ENCODE measurements around the gene NLRC5. TPM values are rescaled to one million over a fixed set of nuclear protein-coding genes. Genes with fewer than 3 reads are reported as not detected.

NLRC5 gene
- total RNA-seq, 3 donors from 2014 or later, result 110 to 127 (median 113) TPM

DNA sequence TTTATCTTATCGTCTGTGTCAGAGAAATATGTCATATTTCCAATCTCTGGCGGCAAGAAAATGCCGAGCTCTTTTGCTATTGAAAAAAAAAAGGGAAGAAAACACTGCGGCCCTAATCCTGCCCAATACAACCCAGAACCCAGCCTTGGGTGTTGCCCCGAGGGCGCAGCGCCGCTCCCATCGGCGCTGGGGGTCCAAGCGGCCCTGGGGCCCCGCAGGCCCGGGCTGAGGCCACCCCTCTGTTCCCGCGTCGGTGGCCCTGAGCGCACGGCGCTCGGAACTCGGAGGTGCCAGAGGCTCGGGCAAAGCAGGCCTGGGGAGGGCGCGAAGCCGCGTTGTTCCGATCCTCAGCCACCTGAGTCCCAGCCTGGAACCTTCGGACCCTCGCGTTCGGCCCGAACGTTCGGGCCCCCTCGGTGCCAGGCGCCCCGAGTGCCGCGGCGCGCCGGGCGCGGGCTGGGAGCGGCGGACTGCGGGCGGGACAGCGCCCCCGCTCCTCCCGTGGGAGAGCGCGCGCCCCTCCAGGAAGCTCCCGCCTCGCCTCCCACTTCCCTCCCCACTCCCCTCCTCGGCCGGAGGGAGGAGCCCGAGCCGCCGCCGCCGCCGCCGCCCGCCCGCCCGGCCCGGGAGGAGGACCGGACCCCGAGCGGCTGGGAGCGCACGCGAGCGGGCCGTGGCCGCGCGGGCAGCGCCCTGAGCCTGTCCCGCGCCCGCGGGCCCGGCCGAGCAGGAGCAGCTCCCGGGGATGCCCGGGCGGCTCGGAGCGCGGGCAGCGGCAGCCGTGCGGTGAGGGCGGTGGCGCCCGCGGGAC, 102.8 kb downstream of the NLRC5 start, which contains the start of gene CPNE2:
TSS of gene CPNE2 (plus strand) at position 609 of the 811 bp plus-strand sequence. CDS start 18,160 bp downstream, outside the sequence.
- TF ChIP-seq, protein P1, sequence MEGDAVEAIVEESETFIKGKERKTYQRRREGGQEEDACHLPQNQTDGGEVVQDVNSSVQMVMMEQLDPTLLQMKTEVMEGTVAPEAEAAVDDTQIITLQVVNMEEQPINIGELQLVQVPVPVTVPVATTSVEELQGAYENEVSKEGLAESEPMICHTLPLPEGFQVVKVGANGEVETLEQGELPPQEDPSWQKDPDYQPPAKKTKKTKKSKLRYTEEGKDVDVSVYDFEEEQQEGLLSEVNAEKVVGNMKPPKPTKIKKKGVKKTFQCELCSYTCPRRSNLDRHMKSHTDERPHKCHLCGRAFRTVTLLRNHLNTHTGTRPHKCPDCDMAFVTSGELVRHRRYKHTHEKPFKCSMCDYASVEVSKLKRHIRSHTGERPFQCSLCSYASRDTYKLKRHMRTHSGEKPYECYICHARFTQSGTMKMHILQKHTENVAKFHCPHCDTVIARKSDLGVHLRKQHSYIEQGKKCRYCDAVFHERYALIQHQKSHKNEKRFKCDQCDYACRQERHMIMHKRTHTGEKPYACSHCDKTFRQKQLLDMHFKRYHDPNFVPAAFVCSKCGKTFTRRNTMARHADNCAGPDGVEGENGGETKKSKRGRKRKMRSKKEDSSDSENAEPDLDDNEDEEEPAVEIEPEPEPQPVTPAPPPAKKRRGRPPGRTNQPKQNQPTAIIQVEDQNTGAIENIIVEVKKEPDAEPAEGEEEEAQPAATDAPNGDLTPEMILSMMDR (IDR thresholded peaks at IDR 0.05), result no peak
- H3K4me3 ChIP-seq, result peak within 1 kb of the TSS; percentile 80
- no peaks in the 10 kb centered on the region for H3K9me3 ChIP-seq
- H3K4me1 ChIP-seq (ENCODE audit: low read depth), result peaks cover 23% of the 10 kb centered on the region
- peak; percentile 64 to 84 (median 71) for DNase-seq
- ATAC-seq, result peak; percentile 78
- intact Hi-C loops (cut with DNase I, micrococcal nuclease), result no loop called here
- no peaks in the 10 kb centered on the region for H3K36me3 ChIP-seq (ENCODE audit: low read depth)

DNA sequence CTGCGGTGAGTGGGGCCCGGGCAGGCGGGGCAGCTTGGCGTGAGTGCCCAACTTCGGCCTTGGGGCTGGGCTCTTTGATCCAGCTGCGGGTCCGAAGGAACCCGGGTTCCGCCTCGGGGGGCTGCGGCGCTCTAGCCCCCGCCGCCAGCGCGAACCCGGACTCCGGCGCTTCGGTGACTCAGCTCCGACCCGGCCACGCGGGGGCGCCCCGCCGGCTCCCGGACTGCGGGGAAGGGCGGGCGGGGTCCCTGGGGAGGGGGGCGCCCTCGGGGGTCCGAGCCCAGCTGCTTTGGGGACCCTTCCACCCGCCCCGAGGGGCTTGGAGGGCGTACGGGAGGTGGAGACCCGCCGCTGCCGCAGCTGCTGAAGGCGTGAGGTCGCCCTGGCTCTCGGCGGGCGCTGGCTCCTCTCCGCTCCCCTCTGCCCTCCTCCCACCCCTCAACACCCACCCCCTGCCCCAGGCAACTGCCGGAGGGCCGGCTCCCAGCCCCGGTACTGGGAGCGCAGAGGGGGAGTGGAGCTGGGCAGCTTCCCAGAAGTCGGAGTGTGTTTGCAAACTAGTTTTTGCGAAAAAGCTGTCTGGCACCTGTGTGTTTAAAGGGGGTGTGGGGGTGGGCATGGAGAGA, 103.5 kb downstream of the NLRC5 start:
- peak; percentile 68 to 78 (median 69) for DNase-seq
- TF ChIP-seq, protein P1 (IDR thresholded peaks at IDR 0.05), result peak; percentile 68

DNA sequence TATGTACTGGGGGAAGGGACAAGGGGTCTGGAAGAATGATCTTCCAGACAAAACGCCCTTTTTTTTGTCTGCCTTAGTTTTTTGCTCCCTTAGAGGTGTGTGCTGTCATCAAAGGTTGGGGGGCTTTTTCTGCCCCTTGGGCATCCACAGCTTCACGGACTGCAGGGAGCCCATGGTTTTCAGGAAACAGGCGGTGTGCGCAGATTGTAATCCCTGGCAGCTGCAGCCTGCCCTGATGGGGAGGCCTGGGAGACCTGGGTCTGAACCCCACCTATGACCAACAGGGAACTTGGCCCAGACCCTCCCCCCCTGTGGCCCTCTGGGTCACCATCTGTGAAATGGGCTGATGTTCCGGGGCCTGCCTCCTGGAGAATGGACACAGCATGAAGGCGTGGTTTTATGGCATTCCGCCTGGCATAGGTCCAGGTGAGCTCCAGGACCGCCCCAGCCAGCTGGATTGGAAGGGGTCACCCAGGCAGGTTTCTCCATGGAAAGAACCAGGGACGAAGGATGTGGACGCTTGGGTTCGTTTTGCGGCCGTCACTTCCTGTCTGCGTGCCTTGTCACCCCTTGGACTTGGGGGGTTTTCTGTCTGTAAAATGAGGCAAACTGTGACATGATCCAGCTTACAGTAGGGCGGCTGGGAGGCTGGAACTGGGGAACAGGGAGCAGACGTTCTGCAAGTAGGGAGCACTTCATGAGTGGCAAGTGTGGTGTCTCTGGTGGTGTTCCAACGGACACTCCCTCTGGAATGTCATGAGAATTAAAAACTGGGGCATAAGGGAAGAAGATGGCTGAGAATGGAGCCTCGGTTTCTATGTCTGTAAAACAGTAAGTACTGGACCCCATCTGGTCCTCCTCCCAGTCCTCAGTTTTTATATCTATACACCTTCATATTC, 104.6 kb downstream of the NLRC5 start:
- H3K4me3 ChIP-seq, result no peak overlapping the region
- no peaks in the 10 kb centered on the region for H3K9me3 ChIP-seq
- intact Hi-C loops (cut with DNase I, micrococcal nuclease), result no loop called here
- H3K36me3 ChIP-seq (ENCODE audit: low read depth), result no peaks in the 10 kb centered on the region
- DNase-seq (peak; percentile 77 to 83 (median 79)), ATAC-seq (peak; percentile 49)
- H3K4me1 ChIP-seq (ENCODE audit: low read depth), result peaks cover 23% of the 10 kb centered on the region
- TF ChIP-seq, protein P1 (IDR thresholded peaks at IDR 0.05), result no peak

More for the DNA sequence above, 103.5 kb downstream of the NLRC5 start:
- Histone ChIP-seq H3K9me3 (no peaks in the 10 kb centered on the region), H3K4me3 (peak overlapping the region; percentile 80), H3K4me1 (ENCODE audit: low read depth) (peaks cover 23% of the 10 kb centered on the region), H3K36me3 (ENCODE audit: low read depth) (no peaks in the 10 kb centered on the region)
- intact Hi-C loops (cut with DNase I, micrococcal nuclease), result no loop called here
- ATAC-seq, result peak; percentile 68

DNA sequence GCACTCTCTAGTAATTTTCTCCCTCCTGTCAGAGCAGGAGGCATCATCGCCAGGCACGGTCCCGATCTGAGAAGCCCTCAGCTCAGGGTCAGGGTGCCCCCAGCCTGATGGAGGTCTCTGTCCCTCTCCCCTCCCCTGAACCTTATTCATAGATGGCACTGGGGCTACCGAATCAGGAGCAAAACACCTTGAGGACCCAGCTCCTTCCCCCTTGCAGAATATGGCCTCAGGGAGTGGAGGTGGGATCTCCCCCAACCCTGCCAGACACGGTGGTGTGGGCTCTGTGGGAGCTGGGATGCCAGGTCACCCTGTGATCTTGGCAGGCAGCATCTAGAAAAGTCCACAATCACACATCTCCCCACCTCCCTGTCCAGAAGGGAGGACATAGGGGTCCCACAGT, 105.6 kb downstream of the NLRC5 start:
- intact Hi-C loops (cut with DNase I, micrococcal nuclease), result no loop called here
- H3K9me3 ChIP-seq, result no peaks in the 10 kb centered on the region
- no peak for ATAC-seq
- H3K4me1 ChIP-seq (ENCODE audit: low read depth), result peaks cover 23% of the 10 kb centered on the region
- no peak overlapping the region for H3K4me3 ChIP-seq
- TF ChIP-seq, protein P1 (IDR thresholded peaks at IDR 0.05), result no peak
- no peak for DNase-seq
- no peaks in the 10 kb centered on the region for H3K36me3 ChIP-seq (ENCODE audit: low read depth)

DNA sequence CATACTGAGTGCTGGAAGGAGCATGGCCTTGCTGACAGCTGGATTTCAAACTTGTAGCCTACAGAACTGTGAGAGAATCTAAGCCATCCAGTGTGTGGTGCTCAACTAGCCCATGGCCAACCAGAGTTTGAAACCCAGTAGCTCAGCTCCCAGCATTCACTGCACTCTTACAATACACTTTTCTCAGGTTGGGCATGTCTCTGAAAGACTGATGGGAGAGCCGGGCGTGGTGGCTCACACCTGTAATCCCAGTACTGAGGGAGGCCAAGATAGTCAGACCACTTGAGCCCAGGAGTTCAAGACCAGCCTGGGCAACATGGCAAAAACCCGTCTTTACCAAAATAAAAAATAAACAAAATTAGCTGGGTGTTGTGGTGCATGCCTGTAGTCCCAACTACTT, 106.8 kb downstream of the NLRC5 start:
- no peaks in the 10 kb centered on the region for H3K36me3 ChIP-seq (ENCODE audit: low read depth)
- TF ChIP-seq, protein P1 (IDR thresholded peaks at IDR 0.05), result no peak
- no peak for DNase-seq
- peaks cover 23% of the 10 kb centered on the region for H3K4me1 ChIP-seq (ENCODE audit: low read depth)
- intact Hi-C loops (cut with DNase I, micrococcal nuclease), result no loop called here
- H3K4me3 ChIP-seq, result no peak overlapping the region
- no peak for ATAC-seq
- H3K9me3 ChIP-seq, result no peaks in the 10 kb centered on the region
